ENCODE data around the gene EYA2.

Gene EYA2

DNA sequence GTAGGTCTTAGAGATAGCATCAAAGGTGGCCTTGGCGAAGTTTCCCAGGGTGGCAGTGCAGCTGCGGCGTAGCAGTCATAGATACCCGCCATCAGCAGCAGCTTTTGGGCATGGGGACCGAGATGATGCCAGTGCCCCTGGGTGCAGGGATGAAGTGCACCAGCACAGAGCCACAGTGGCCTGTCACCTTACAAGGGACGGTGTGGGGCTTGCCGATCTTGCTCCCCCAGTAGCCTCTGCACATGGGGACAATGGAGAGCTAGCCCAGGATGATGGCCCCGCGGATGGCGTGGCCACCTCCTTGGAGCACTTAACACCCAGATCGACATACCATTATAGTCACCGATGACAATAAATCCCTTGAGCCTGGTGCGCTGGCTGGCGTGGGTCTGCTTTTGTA lies 266.3 kb downstream of the EYA2 start:
- Histone ChIP-seq H3K9me2 (replicated peaks; ENCODE audit: low read depth, low read length) (no peaks in the 10 kb centered on the region), H3K27me3 (ENCODE audit: insufficient read depth, low read length, poor library complexity, severe bottlenecking) (no peaks in the 10 kb centered on the region), H3K4me2 (ENCODE audit: low read depth, low read length, poor library complexity, severe bottlenecking) (no peak overlapping the region), H3K79me2 (ENCODE audit: insufficient read depth, low read length) (no peaks in the 10 kb centered on the region), H2AFZ (ENCODE audit: low read length) (no peak overlapping the region), H3F3A (ENCODE audit: low read depth) (no peaks in the 10 kb centered on the region), H3K36me3 (ENCODE audit: insufficient read depth, low read length) (no peaks in the 10 kb centered on the region), H3K4me3 (ENCODE audit: low read length, poor library complexity, severe bottlenecking) (no peak overlapping the region), H3K4me1 (ENCODE audit: insufficient read depth, low read length, poor library complexity, severe bottlenecking) (no peaks in the 10 kb centered on the region), H3K9me3 (ENCODE audit: insufficient read depth, low read depth, low read length) (no peaks in the 10 kb centered on the region), H4K20me1 (ENCODE audit: insufficient read depth, low read length, poor library complexity, severe bottlenecking) (no peaks in the 10 kb centered on the region), H3K9ac (ENCODE audit: low read depth, low read length, poor library complexity, severe bottlenecking) (no peak overlapping the region)
- TF ChIP-seq EZH2phosphoT487 (IDR thresholded peaks at IDR 0.05; ENCODE audit: borderline replicate concordance) = no peak
- TF ChIP-seq, protein P1, sequence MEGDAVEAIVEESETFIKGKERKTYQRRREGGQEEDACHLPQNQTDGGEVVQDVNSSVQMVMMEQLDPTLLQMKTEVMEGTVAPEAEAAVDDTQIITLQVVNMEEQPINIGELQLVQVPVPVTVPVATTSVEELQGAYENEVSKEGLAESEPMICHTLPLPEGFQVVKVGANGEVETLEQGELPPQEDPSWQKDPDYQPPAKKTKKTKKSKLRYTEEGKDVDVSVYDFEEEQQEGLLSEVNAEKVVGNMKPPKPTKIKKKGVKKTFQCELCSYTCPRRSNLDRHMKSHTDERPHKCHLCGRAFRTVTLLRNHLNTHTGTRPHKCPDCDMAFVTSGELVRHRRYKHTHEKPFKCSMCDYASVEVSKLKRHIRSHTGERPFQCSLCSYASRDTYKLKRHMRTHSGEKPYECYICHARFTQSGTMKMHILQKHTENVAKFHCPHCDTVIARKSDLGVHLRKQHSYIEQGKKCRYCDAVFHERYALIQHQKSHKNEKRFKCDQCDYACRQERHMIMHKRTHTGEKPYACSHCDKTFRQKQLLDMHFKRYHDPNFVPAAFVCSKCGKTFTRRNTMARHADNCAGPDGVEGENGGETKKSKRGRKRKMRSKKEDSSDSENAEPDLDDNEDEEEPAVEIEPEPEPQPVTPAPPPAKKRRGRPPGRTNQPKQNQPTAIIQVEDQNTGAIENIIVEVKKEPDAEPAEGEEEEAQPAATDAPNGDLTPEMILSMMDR (conservative IDR thresholded peaks at IDR 0.05; ENCODE audit: low read length) = no peak

DNA sequence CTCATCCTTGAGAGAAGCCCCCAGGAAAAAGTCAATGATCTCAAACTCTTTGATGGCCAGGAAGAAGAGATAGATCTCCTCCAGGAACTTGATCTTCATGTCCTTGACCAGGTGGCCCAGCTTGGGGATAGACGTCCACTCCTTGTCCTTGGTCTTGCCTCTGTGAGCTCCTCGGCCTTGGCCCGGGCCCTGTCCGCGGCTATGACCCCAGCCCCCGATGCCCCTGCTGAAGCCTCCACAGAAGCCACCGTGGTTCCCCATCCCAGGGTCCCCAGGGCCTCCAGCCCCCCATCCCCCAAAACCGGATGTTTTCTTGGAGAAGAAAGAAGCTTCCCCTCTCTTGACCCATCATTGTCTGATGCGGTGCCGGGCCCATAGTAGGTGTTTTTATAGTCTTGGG lies 266.8 kb downstream of the EYA2 start:
- no peaks in the 10 kb centered on the region for H3K79me2 ChIP-seq (ENCODE audit: insufficient read depth, low read length)
- no peaks in the 10 kb centered on the region for H3K4me1 ChIP-seq (ENCODE audit: insufficient read depth, low read length, poor library complexity, severe bottlenecking)
- H3K4me2 ChIP-seq (ENCODE audit: low read depth, low read length, poor library complexity, severe bottlenecking) = no peak overlapping the region
- H3K9ac ChIP-seq (ENCODE audit: low read depth, low read length, poor library complexity, severe bottlenecking) = no peak overlapping the region
- no peak overlapping the region for H2AFZ ChIP-seq (ENCODE audit: low read length)
- no peaks in the 10 kb centered on the region for H3K9me3 ChIP-seq (ENCODE audit: insufficient read depth, low read depth, low read length)
- H3F3A ChIP-seq (ENCODE audit: low read depth) = no peaks in the 10 kb centered on the region
- no peaks in the 10 kb centered on the region for H4K20me1 ChIP-seq (ENCODE audit: insufficient read depth, low read length, poor library complexity, severe bottlenecking)
- no peaks in the 10 kb centered on the region for H3K36me3 ChIP-seq (ENCODE audit: insufficient read depth, low read length)
- no peak overlapping the region for H3K4me3 ChIP-seq (ENCODE audit: low read length, poor library complexity, severe bottlenecking)
- no peaks in the 10 kb centered on the region for H3K27me3 ChIP-seq (ENCODE audit: insufficient read depth, low read length, poor library complexity, severe bottlenecking)
- no peaks in the 10 kb centered on the region for H3K9me2 ChIP-seq (replicated peaks; ENCODE audit: low read depth, low read length)
- TF ChIP-seq, protein P1 (conservative IDR thresholded peaks at IDR 0.05; ENCODE audit: low read length) = no peak
- TF ChIP-seq EZH2phosphoT487 (IDR thresholded peaks at IDR 0.05; ENCODE audit: borderline replicate concordance) = no peak

DNA sequence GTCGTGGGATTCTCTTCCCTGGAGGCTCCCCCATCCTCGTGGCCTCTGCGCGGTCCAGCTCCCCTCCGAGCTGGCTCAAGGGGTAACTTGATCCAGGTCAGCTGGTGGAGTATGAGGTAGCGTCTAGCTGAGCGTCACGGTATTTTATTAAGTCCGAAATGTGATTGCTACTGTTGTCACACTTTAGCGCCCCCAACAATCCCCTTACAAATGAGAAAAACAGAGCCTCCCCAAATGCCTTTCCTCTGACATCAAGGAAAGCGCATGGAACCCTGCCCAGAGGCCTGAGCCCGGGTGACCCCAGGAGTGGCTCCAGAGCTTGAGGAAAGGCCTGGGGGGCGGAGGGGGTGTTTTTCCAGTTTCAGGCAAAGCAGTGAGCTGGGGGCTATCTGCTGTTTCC lies 269.5 kb downstream of the EYA2 start:
- no peaks in the 10 kb centered on the region for H3K4me1 ChIP-seq (ENCODE audit: insufficient read depth, low read length, poor library complexity, severe bottlenecking)
- H3K9ac ChIP-seq (ENCODE audit: low read depth, low read length, poor library complexity, severe bottlenecking) = no peak overlapping the region
- no peaks in the 10 kb centered on the region for H3K27me3 ChIP-seq (ENCODE audit: insufficient read depth, low read length, poor library complexity, severe bottlenecking)
- TF ChIP-seq EZH2phosphoT487 (IDR thresholded peaks at IDR 0.05; ENCODE audit: borderline replicate concordance) = no peak
- TF ChIP-seq, protein P1 (conservative IDR thresholded peaks at IDR 0.05; ENCODE audit: low read length) = no peak
- H3K4me2 ChIP-seq (ENCODE audit: low read depth, low read length, poor library complexity, severe bottlenecking) = no peak overlapping the region
- no peaks in the 10 kb centered on the region for H4K20me1 ChIP-seq (ENCODE audit: insufficient read depth, low read length, poor library complexity, severe bottlenecking)
- H3K4me3 ChIP-seq (ENCODE audit: low read length, poor library complexity, severe bottlenecking) = no peak overlapping the region
- H3F3A ChIP-seq (ENCODE audit: low read depth) = no peaks in the 10 kb centered on the region
- H3K9me3 ChIP-seq (ENCODE audit: insufficient read depth, low read depth, low read length) = no peaks in the 10 kb centered on the region
- no peaks in the 10 kb centered on the region for H3K36me3 ChIP-seq (ENCODE audit: insufficient read depth, low read length)
- no peaks in the 10 kb centered on the region for H3K9me2 ChIP-seq (replicated peaks; ENCODE audit: low read depth, low read length)
- no peak overlapping the region for H2AFZ ChIP-seq (ENCODE audit: low read length)
- no peaks in the 10 kb centered on the region for H3K79me2 ChIP-seq (ENCODE audit: insufficient read depth, low read length)

All from Loucy (cell line).